GM18508 (cell line): ENCODE results near the gene SLC35F3.

ENCODE experiments used
- ATAC-seq: cut with Tn5 transposase; IDR thresholded peaks from one replicate; pipeline ENCODE4 v1.9.1; 2021; ENCODE audit warnings: moderate number of reproducible peaks; ENCODE audit not compliant: insufficient read depth, unreplicated experiment

Gene SLC35F3

GRCh38 chr1:234212764-234213657, 308.5 kb downstream of the SLC35F3 start:
- no peak for ATAC-seq

- ATAC-seq, result no peak
These were observed 309.2 kb downstream of the SLC35F3 start for GRCh38 chr1:234213658-234214128.

DNA sequence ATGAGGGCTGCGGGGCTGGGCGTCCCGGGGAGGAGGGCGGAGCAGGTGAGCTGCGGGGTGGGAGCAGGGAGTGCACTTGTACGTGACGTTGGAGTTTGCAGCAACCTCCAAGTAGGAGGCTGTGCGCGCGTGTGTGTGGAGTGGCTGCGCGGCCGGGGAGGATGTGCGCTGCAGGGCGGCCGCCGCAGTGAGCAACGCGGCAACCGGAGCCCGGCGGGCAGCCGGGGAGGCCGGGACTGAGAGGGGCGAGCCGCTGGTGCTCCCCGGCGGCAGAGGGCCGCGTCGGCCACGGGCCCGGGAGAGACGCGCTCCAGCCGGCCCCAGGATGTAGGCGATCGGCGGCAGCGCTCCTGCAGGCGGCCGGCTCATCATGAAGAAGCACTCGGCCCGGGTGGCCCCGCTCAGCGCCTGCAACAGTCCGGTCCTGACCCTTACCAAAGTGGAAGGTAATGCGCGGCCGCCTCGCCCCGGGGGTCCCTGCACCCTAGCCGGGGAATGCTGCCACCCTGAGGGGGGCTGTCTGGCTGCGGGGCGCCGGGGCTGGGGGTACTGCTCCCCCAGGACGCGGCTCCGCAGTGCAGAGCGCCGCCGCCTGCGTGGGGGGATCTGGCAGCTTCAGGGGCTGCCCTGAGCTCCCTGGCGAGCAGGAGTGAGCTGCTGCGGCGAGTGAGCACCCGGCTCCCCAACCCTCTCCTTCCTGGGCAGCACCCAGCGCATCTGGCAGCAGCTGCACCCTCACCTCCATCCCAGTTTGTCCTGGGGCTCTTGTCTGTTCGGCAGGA, 309.8 kb downstream of the SLC35F3 start:
- no peak for ATAC-seq

GRCh38 chr1:234214911-234215892, 310.7 kb downstream of the SLC35F3 start:
- no peak for ATAC-seq

DNA sequence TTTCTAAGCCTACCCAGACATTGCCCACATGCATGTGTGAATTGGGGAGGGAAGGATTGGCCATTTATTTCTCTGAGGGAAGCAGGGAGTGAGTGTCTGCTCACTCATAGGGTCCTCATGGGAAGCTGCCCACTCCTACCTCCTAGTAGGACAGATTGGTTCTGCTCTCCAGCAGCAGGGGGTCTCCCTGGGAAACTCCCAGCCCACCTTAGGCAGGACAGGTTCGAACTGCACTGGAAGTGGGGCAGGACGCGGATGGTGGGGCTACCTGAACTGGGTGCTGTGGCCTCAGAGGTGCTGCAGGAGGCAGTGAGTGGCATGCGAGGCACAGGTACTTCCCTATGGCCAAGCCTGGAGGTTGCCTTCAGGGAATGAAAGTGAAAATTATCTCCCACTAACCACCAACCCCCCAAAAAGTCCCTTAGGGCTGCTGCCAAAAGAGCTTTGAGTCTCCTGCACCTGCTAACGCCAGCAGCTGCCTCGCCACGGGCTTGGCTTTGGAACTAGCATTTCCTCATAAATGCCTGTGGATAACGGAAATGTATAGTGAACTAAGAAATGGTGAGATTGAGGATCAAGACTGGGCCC, 311.7 kb downstream of the SLC35F3 start:
- no peak for ATAC-seq

- no peak for ATAC-seq
These were observed 312.9 kb downstream of the SLC35F3 start for GRCh38 chr1:234217316-234217840.

- ATAC-seq, result no peak
These were observed 313.6 kb downstream of the SLC35F3 start for GRCh38 chr1:234218078-234218477.

DNA sequence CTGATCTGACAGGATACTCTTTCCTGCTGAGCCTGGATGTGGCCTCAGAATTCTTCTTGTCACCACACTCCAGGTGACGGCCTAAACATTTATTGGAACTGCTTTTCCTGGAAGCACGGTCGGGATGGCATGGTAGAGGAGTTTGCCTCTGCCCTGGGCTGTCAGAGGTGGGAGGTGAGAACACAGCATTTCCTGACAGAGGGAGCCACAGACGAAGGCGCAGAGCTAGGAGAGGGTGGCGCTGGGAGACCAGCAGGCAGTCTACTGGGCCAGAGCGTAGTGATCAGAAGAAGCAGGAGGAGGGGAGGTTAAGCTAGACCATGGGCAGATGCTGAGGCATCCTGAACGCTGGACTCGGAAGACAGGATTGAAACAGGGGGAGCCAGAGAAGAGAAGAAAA, 315.2 kb downstream of the SLC35F3 start:
- ATAC-seq, result no peak

DNA sequence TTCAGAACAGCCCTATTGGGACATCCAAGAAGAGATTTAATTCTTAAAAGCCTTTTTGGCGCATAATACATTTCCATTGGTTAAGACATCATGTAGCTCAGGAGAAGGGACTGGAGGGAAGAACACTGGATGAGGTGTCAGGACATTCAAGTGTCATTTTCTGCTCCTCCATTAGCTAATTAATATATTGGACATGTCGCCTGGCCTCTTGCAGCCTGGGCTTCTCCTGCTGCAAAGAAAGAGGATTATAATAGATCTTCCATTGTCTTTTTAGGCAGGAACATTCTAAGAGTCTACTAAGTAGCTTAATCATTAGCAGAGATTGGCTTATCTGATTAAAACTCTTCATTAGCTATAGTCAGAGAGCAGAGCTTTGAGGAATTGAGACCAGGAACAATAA, 317.1 kb downstream of the SLC35F3 start:
- no peak for ATAC-seq

- no peak for ATAC-seq
These were observed 318.2 kb downstream of the SLC35F3 start for GRCh38 chr1:234222561-234223280.

DNA sequence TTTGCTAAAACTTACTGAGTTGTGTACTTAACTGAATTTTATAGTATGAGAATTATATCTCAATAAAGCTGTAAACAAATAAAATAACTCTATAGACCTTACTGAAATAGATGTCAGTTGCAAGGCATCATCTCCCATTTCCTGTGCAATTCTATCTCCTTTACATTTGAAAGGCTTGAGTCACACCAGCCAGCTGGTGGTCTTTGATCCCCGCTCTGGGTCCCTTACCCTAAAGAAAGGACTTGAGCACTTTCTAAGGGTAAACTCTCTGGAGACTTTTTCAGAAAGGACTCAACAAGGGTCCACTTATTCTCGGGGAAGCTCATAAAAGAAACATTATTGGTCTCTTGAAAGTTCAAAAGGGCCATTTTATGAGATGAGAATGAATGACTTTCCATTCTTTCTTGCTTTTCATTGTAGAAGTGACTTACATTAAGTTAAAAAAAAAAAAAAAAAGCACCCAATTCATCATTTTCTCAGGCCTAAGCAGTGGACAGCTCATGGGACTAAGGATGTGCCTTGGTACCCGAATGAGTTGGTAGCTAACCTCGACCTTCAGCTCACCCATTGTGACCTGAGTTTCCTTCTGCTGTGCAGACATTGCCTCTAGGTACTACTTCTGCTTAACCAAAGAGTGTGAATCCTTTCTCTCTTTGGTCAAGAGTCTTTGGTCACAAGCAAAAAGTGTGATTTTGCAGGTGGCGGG, 321.8 kb downstream of the SLC35F3 start:
- ATAC-seq, result no peak

DNA sequence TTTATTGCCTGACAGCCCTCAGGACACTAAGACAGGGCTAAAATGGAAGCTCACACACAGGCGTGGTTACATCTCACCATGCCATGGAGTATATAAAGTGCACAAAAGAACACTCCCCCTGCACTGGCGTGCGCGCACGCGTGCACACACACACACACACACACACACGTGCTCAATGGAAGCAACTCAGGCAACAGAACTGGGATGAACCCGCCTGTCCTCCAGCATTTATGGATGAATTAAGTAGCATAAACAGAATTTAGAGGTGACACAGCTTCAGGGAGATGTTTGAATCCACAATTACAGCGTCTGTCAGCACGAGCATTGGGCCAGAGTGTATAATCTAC, 322.3 kb downstream of the SLC35F3 start:
- ATAC-seq, result no peak

- ATAC-seq, result no peak
These were observed 325.3 kb downstream of the SLC35F3 start for GRCh38 chr1:234229581-234230387.

DNA sequence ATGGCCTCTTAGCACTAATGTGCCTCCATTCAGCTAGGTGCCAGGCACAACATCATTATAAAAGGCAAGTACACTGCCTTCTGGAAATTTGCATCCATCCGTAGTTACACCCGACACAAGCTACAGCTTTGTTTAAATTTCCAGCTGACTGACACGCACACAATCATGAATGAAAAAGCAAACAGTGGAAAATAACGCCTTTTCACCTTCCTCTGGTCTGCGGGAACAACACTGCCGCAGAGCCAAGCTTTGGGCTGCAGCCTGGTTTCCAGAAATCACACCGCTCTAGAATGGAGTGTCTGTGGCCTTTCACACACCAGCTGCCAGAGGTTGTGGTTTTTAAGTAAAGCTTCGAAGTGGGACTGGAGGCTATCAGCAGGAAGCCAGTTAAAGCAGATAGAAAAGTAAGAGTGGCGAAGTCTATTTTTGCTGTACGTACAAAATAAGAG, 326.0 kb downstream of the SLC35F3 start:
- ATAC-seq, result no peak

GRCh38 chr1:234231061-234231892, 326.8 kb downstream of the SLC35F3 start:
- no peak for ATAC-seq

GRCh38 chr1:234231893-234232276, 327.4 kb downstream of the SLC35F3 start:
- ATAC-seq, result no peak

- ATAC-seq, result no peak
These were observed 329.7 kb downstream of the SLC35F3 start for GRCh38 chr1:234234199-234234598.
